Tibial nerve (tissue), 3 donors: ENCODE measurements around the gene CASS4.

Experiments used
- POLR2A ChIP-seq, 2 donors: fragments of 450-650 bp; IDR thresholded peaks; one replicate each; pipeline ENCODE4 v1.6.1; 2017; ENCODE audit warnings: antibody characterized with exemption in 2 of 2, mild to moderate bottlenecking in 2 of 2, moderate library complexity in 2 of 2
- TF ChIP-seq, protein P1 (sequence below), 5 experiments: fragments of 200-600 bp in 3 of 5; fragments of 450-650 bp in 2 of 5; sonication (generic) in 3 of 5; IDR thresholded peaks; one replicate each; pipeline ENCODE4 v1.5.1; 2016 to 2019; ENCODE audit warnings: antibody characterized with exemption in 5 of 5, mild to moderate bottlenecking in 3 of 5, moderate library complexity in 2 of 5

DNA sequence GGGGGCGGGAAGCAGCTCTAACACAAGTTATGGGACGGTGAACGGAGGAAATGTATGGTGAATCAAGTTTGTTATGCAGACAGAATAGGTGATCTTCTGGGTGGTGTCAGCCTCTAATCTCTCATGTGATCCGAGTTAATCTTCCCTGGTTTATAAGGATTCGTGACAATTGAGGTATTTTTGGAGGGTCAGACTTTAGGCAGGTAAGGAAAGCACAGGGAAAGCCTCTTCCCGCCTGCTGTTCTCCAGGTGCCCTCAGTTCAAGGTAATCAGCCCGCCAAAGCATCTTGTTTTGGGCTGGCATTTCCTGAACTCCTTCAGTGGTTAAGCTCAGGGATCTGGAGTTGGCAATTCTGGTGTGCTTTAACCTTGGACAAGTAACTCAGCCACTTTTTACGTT is 18.4 kb upstream of the CASS4 start:
- TF ChIP-seq, protein P1, sequence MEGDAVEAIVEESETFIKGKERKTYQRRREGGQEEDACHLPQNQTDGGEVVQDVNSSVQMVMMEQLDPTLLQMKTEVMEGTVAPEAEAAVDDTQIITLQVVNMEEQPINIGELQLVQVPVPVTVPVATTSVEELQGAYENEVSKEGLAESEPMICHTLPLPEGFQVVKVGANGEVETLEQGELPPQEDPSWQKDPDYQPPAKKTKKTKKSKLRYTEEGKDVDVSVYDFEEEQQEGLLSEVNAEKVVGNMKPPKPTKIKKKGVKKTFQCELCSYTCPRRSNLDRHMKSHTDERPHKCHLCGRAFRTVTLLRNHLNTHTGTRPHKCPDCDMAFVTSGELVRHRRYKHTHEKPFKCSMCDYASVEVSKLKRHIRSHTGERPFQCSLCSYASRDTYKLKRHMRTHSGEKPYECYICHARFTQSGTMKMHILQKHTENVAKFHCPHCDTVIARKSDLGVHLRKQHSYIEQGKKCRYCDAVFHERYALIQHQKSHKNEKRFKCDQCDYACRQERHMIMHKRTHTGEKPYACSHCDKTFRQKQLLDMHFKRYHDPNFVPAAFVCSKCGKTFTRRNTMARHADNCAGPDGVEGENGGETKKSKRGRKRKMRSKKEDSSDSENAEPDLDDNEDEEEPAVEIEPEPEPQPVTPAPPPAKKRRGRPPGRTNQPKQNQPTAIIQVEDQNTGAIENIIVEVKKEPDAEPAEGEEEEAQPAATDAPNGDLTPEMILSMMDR (IDR thresholded peaks at IDR 0.05): no peak
- TF ChIP-seq POLR2A (IDR thresholded peaks at IDR 0.05): no peak
